Stimulated activated CD4-positive, alpha-beta T cell treated with anti-CD3 and anti-CD28 coated beads, Interleukin-12 subunit alpha, Interleukin-12 subunit beta, amount 100 ng/mL, for 48 hours (primary cell): Measurements from ENCODE around the gene NOS3.
"Not testable (repeated sequence)": the region's sequence is repeated elsewhere in the genome, so short reads cannot be mapped to it uniquely, and the experiment has no call there.

Experiments
- DNase-seq, 3 donors: peaks; one replicate each; pipeline ENCODE4 v3.0.0-alpha.2; 2020; ENCODE audit warnings: low read depth in 2 of 3, low spot score in 1 of 3

NOS3 gene

DNA sequence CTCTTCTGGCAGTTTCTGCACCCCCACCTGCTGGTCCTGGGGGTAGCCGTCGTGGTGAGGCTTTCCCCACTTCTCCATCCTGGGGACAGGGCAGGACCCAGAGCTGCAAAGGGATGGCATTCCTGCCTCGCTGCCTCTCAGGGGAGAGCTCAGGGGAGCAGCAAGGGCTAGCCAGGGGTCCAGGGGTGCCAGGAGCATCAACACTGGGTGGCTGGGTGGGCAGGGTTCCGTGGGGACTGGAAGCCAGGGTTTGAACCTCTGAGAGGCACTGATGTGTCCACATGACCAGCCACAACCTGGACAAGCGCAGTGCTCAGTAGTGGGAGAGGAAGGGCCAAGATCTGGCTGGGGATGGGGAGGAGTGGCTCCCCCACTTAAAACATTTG lies 43.0 kb downstream of the NOS3 start:
- no peak for DNase-seq

- no peak for DNase-seq
Measured at GRCh38 chr7:151034312-151035025, 43.7 kb downstream of the NOS3 start.

GRCh38 chr7:151035026-151035717 lies 44.4 kb downstream of the NOS3 start:
- DNase-seq = no peak

DNA sequence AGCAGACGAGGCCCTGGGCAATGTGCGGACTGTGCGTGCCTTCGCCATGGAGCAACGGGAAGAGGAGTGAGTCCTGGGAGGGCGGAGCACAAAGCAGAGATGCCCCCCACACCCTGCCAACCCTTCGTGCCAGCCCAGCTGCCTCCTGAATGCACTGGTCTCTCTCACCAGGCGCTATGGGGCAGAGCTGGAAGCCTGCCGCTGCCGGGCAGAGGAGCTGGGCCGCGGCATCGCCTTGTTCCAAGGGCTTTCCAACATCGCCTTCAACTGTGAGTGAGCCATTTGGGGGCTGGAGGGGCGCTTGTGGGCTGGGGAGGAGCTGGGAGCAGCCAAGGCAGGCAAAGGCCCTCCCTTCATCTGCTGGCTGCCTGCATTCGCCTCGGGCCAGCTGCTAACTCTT lies 45.1 kb downstream of the NOS3 start:
- no peak for DNase-seq

GRCh38 chr7:151038951-151039849 lies 48.4 kb downstream of the NOS3 start:
- DNase-seq = peak; percentile 70 to 80 (median 79)

- DNase-seq = no peak
Measured at GRCh38 chr7:151039850-151040548, 49.2 kb downstream of the NOS3 start.

- DNase-seq = no peak
Measured at GRCh38 chr7:151040616-151041375, 50.0 kb downstream of the NOS3 start.

DNA sequence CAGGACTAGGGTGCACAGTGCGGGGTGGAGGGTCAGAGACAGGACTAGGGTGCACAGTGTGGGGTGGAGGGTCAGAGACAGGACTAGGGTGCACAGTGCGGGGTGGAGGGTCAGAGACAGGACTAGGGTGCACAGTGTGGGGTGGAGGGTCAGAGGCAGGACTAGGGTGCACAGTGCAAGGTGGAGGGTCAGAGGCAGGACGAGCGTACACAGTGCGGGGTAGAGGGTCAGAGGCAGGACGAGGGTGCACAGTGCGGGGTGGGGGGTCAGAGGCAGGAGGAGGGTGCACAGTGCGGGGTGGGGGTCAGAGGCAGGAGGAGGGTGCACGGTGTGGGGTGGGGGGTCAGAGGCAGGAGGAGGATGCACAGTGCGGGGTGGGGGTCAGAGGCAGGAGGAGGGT lies 52.6 kb downstream of the NOS3 start:
- not testable (repeated sequence) for DNase-seq

DNA sequence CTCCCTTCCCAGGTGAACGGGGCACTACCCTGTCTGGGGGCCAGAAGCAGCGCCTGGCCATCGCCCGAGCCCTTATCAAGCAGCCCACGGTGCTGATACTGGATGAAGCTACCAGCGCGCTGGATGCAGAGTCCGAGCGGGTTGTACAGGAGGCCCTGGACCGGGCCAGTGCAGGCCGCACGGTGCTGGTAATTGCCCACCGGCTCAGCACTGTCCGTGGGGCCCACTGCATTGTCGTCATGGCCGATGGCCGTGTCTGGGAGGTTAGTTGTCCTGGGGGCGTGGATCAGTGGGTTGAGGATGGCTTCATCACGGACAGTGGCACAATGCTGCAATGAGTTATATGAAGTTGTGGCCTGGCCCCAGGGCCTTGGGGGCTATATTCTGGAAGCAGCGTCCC lies 53.1 kb downstream of the NOS3 start:
- no peak for DNase-seq

DNA sequence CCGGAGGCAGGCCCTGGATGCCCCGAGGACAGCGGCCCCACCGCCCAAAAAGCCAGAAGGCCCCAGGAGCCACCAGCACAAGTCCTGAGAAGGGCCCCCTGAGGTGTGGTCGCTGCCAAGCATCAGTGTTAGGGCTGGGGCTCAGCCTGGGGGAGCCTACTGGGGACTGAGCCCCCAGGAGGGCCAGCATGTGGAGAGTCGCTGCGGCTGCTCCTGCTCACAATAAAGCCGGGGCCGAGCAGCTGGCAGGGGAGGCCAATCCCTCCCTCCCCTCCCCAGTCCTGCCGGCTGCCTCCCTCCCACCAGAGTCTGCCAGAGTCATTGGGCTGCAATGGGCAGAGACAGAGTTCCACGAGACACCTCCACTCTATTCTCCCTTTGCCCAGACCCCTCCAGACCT lies 54.4 kb downstream of the NOS3 start:
- DNase-seq = no peak

DNA sequence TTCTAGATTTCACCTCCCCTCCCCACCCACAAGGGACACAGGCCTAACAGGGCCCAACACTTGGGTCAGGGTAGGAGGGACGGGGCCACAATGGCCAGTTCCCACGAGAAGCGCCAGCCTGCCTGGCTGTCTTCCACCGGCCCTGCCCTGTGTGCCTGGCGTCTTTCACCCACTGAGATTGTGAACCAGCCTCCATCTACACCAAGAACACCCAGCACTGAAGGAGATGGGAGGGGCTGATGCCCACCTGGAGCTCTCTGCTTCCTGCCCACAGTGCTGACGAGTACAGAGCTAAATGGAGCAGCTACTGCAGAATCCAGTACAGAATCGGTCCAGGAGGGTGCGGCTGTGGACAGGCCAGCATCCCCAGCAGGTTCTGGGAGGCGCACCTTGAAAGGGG lies 55.1 kb downstream of the NOS3 start:
- no peak for DNase-seq

DNA sequence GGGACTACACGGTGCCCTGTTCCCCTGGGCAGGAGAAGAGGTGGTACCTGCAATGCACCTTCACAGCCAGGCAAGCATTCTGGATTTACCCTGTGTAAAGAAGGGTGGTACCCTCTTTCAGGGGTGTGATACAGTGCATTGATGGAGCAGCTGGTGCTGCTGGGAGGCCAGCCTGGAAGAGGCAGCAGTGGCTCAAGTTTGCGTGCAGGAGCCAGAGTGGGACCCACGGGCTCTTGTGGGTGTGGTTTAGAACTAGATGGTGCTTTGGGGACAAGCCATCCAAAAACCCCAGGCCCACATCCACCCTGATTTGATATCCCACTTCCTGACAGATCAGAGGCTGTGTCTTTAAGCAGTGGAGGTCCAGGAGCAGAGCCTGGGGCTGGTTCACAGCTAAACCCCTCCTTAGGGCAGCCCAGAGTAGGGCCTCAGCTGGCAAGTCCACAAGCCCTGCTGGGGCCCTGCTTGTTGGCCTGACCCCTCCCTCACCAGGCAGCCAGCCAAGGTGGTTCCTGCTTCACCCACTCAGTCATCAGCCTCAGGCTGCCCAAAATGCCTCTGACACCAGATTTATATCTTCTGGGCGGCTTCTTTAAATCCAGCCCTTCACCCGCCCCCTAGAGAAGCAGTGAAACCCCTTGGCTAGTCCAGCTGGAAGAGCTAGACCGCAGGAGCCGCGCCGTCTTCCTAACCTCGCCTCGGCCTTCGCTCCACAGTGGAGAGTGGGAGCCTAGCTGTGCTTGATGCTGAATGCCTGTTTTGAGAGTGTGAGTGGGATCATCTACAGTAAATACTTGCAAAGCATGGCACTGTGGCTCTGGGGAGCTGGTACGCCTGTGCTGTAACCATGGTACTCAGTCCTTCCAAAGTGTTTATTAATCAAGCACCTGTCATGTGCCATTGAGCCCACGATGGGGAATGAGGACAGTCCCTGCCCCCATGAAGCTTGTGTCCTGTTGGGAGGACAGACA lies 56.1 kb downstream of the NOS3 start:
- no peak for DNase-seq

DNA sequence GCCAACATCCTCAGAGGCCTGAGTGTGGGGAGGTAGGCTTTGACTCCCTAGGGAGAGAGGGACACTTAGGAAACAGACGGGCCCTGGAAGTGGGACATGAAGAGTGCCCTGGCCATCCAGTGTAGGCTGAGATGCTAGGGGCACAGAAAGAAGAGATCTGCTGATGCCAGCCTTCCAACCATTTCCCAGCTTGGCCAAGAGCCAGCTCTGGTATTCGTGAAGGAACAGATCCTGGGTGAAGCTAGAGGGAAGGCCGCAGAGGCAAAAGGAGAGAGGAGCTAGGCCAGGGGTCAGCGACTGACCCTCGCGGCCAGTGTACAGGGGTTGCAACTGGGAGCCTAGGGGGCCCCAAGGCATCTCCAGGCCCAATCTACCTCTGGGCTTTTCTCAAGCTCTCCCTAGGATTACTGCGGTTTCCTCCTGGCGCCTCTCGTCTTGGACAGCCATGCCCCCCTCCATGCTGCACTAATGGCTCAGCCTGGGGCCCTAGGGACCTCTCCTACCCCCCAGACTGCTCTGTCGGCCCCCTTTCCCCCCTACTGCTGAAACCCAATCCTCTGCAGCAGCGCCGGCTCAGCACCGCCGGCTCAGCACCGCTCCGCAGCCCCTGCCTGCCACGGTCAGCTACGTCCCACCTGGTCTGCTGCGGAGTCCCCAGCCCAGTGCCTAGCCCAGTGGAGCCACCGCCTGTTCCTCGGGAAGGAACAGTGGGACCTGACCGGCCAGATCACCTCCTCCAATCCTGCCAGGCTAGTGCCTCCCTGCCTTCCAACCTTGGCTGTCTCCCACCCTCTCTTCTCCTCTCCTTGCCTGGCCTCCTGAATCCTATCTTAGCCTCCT lies 57.4 kb downstream of the NOS3 start, which contains the start of gene ASIC3:
Gene ASIC3, plus strand, starts transcription at position 556 of the 840 bp plus-strand sequence. CDS start 355 bp downstream, outside the sequence.
- no peak for DNase-seq

DNA sequence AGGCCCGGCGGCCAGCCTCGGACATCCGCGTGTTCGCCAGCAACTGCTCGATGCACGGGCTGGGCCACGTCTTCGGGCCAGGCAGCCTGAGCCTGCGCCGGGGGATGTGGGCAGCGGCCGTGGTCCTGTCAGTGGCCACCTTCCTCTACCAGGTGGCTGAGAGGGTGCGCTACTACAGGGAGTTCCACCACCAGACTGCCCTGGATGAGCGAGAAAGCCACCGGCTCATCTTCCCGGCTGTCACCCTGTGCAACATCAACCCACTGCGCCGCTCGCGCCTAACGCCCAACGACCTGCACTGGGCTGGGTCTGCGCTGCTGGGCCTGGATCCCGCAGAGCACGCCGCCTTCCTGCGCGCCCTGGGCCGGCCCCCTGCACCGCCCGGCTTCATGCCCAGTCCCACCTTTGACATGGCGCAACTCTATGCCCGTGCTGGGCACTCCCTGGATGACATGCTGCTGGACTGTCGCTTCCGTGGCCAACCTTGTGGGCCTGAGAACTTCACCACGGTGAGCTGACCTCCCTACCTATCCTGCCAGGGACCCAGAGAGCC lies 58.2 kb downstream of the NOS3 start:
- DNase-seq = no peak

GRCh38 chr7:151051108-151051507 lies 60.3 kb downstream of the NOS3 start:
- DNase-seq = peak in 2 of 3 donors; percentile 14 to 28

- no peak for DNase-seq
Measured at GRCh38 chr7:151053096-151053495, 62.3 kb downstream of the NOS3 start.

GRCh38 chr7:151053751-151054150 lies 62.9 kb downstream of the NOS3 start:
- no peak for DNase-seq

- no peak for DNase-seq
Measured at GRCh38 chr7:151056283-151056665, 65.5 kb downstream of the NOS3 start.
